CD4-positive, alpha-beta T cell treated with Interferon alpha-2 for 1 hour (primary cell): Measurements from ENCODE around the gene RWDD4.

ENCODE experiments used
- DNase-seq, 2 donors: peaks; one replicate each; pipeline ENCODE4 v3.0.0-alpha.2; 2020 to 2022

The RWDD4 gene

DNA sequence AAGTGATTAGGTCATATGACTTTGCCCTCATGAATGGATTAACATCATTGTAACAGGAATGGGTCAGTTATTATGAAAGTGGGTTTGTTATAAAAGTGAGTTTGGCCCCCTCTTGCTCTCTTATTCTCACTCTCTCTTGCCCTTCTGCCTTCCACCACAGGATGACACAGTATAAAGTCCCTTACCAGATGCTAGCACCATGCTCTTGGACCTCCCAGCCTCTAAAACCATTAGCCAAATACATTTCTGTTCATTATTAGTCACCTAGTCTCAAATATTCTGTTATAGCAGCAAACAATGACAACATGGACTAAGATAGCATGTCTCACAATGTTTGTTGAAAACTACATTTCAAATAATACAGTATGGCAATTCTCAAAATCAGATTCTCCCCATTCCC is 59.7 kb downstream of the RWDD4 start:
- DNase-seq: no peak

DNA sequence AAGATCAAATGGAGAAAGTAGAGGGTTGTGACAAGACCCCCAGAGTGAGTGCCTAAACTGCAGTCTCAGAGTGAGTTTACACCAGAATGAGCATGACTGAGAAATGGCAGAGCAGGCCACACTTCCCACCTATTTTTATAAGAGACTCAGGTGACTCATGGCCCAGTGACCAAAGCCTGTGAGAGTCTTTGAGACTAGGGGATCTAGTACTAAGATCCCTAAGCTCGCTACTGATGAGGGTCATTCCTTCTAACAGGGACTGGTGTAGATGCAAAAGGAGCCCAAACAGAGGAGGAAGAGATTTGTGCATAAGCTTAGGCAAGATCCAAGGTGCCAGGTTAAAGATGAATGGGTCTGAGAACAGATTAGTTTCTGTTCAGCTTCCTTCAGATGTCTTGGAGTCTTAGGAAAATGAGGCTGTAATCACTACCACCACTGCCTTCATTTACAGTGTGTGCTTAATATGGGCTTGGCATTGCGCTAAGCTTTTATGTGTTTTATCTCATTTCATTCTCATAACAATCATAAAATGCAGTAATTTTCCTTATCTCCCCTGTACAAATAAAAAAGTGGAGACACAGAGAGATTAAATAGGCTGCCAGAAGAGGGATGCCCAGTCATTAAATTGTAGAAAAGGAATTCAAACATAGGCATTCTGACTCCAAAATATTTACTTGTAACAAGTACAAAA is 62.8 kb downstream of the RWDD4 start:
- DNase-seq: no peak

DNA sequence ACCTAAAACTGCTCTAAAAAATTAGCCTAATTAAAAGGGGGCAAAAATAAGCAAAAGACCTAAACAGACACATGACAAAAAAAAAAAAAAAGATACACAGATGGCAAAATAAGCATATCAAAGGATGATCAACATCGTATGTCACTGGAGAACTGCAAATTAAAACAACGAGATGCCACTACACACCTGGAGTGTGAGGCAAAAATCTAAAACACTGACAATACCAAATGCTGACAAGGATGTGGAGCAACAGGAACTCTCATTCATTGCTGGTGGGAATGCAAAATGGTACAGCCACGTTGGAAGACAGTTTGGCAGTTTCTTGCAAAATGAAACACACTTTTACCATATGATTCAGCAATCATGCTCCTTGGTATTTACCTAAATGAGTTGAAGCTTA is 64.2 kb downstream of the RWDD4 start:
- no peak for DNase-seq

DNA sequence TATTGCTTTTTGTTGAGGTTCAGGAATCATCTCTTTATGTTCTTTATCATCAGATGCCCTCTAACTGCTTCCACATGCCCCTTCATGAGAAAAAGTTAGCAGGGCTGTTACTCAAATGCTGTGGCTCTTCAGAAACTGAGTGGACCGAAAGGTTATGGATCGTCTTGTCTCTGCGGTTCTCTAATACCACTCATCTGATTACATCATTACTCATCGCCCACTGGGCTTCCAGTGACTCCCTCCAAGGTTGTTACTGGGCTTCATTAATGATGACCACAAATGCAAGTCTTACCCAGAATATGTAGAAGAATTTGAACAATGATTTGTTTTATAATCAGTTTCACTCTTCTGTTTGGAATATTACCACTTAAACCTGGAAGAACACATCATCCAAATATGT is 67.7 kb downstream of the RWDD4 start:
- DNase-seq: no peak
